Fibroblast of lung (primary cell): Measurements from ENCODE around the gene PLCL1.

Experiments
- EZH2 ChIP-seq: IDR thresholded peaks from 2 replicates; pipeline ENCODE4 v1.5.1; 2012; ENCODE audit warnings: low read length, control low read depth, mild to moderate bottlenecking; ENCODE audit errors: missing control alignments
- TF ChIP-seq, protein P1 (sequence below), 2 donors: IDR thresholded peaks in 1 of 2; conservative IDR thresholded peaks in 1 of 2; 1 replicate in 1 of 2; 2 replicates in 1 of 2; pipeline ENCODE4 v1.5.1; 2011 to 2012; ENCODE audit warnings: low read length in 2 of 2, control low read depth in 1 of 2, inconsistent platforms in 1 of 2, low read depth in 1 of 2, mild to moderate bottlenecking in 1 of 2

DNA sequence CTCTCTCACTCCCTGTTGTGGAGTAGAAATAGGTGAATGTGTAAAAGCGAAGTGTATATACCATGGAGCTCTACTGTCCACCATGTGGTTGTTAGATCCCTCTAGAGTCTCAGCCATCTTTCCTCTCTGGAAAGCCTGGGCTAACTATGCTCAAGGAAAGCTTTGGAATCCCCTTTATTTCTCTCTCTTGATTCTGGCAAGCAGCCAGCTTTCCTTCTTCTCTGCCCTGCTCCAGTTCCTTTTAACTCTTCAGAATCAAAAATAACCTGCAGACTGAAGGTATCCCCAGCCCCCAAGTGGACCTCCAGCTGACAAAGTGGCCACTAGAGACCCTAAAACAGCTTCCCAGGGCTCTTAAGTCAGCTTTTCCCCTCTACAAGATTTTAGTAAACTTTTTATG lies 381.9 kb downstream of the PLCL1 start:
- TF ChIP-seq, protein P1, sequence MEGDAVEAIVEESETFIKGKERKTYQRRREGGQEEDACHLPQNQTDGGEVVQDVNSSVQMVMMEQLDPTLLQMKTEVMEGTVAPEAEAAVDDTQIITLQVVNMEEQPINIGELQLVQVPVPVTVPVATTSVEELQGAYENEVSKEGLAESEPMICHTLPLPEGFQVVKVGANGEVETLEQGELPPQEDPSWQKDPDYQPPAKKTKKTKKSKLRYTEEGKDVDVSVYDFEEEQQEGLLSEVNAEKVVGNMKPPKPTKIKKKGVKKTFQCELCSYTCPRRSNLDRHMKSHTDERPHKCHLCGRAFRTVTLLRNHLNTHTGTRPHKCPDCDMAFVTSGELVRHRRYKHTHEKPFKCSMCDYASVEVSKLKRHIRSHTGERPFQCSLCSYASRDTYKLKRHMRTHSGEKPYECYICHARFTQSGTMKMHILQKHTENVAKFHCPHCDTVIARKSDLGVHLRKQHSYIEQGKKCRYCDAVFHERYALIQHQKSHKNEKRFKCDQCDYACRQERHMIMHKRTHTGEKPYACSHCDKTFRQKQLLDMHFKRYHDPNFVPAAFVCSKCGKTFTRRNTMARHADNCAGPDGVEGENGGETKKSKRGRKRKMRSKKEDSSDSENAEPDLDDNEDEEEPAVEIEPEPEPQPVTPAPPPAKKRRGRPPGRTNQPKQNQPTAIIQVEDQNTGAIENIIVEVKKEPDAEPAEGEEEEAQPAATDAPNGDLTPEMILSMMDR (conservative IDR thresholded peaks at IDR 0.05 in 1 of 2, IDR thresholded peaks at IDR 0.05 in 1 of 2; ENCODE audit: low read depth in 1 of 2, low read length in 2 of 2): no peak
- TF ChIP-seq EZH2: no peak
